ENCODE data around the gene COMP.

DNA sequence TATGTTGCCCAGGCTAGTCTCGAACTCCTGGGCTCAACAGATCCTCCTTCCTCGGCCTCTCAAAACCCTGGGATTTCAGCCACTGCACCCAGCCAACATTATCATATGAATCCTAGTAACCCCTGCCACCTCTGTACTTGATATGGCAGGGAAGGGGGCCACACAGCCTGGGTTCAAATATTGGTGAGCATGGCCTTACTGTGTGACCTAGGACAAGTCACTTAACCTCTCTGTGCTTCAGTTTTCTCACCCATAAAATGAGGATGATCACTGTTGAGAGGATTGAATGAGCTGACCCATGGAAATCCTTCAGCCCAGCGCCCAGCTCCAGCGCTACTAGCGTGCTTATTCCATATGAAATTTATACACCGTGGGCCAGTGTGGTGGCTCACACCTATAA lies 3.6 kb upstream of the COMP start:
- TF ChIP-seq, protein P1, sequence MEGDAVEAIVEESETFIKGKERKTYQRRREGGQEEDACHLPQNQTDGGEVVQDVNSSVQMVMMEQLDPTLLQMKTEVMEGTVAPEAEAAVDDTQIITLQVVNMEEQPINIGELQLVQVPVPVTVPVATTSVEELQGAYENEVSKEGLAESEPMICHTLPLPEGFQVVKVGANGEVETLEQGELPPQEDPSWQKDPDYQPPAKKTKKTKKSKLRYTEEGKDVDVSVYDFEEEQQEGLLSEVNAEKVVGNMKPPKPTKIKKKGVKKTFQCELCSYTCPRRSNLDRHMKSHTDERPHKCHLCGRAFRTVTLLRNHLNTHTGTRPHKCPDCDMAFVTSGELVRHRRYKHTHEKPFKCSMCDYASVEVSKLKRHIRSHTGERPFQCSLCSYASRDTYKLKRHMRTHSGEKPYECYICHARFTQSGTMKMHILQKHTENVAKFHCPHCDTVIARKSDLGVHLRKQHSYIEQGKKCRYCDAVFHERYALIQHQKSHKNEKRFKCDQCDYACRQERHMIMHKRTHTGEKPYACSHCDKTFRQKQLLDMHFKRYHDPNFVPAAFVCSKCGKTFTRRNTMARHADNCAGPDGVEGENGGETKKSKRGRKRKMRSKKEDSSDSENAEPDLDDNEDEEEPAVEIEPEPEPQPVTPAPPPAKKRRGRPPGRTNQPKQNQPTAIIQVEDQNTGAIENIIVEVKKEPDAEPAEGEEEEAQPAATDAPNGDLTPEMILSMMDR (optimal IDR thresholded peaks at IDR 0.05 in 1 of 3, IDR thresholded peaks at IDR 0.05 in 1 of 3, conservative IDR thresholded peaks at IDR 0.05 in 1 of 3; ENCODE audit: extremely low read depth in 1 of 3, insufficient read depth in 2 of 3, low read length in 3 of 3), result no peak
- TF ChIP-seq EZH2 (IDR thresholded peaks at IDR 0.05; ENCODE audit: low read length), result no peak
